Lung (tissue), 12 donors: ENCODE measurements around the gene LARGE1. TPM values are rescaled to one million over a fixed set of nuclear protein-coding genes. Genes with fewer than 3 reads are reported as not detected.

Experiments used
- ATAC-seq: fragments of 200-7000 bp; cut with Tn5 transposase; one replicate; pipeline ENCODE4 v1.9.1; 2020; ENCODE audit warnings: moderate number of reproducible peaks; ENCODE audit not compliant: insufficient read depth, low FRiP score
- DNase-seq, 3 donors: peaks; one replicate each; pipeline ENCODE4 v3.0.0-alpha.2; 2013 to 2017
- H3K27ac ChIP-seq, 2 donors: one replicate each; pipeline ENCODE4 v1.5.1; 2013; ENCODE audit warnings: mild to moderate bottlenecking in 2 of 2, moderate library complexity in 2 of 2, control low read depth in 1 of 2, inconsistent platforms in 1 of 2, low read depth in 1 of 2, low read length in 1 of 2
- H3K27me3 ChIP-seq, 3 donors: one replicate each; pipeline ENCODE4 v1.5.1; 2013; ENCODE audit warnings: low read length in 2 of 3; ENCODE audit not compliant: control insufficient read depth in 3 of 3, insufficient read depth in 3 of 3
- H3K36me3 ChIP-seq, 4 donors: one replicate each; pipeline ENCODE4 v1.5.1; 2013; ENCODE audit warnings: low read length in 4 of 4, mild to moderate bottlenecking in 1 of 4, moderate library complexity in 1 of 4; ENCODE audit not compliant: control insufficient read depth in 4 of 4, insufficient read depth in 4 of 4
- H3K4me1 ChIP-seq, 5 donors: one replicate each; pipeline ENCODE4 v1.5.1; 2013; ENCODE audit warnings: low read length in 5 of 5, mild to moderate bottlenecking in 2 of 5, moderate library complexity in 1 of 5; ENCODE audit not compliant: control insufficient read depth in 5 of 5, insufficient read depth in 5 of 5
- H3K4me3 ChIP-seq: one replicate; pipeline ENCODE4 v1.5.1; 2013; ENCODE audit warnings: mild to moderate bottlenecking, control low read depth, moderate library complexity
- H3K9ac ChIP-seq, 2 donors: one replicate each; pipeline ENCODE4 v1.5.1; 2013; ENCODE audit warnings: low read length in 2 of 2, control low read depth in 1 of 2; ENCODE audit not compliant: insufficient read depth in 1 of 2
- H3K9me3 ChIP-seq, 4 donors: one replicate each; pipeline ENCODE4 v1.5.1; 2013; ENCODE audit warnings: low read length in 3 of 4, mild to moderate bottlenecking in 1 of 4, moderate library complexity in 1 of 4; ENCODE audit not compliant: control insufficient read depth in 4 of 4, insufficient read depth in 3 of 4
- WGBS, 2 donors: extraction: QIAGEN DNeasy Blood & Tissue Kit; methylation state at CpG; one replicate each; pipeline ENCODE4 v1.1.7; 2013; 5-methylcytosine and 5-hydroxymethylcytosine counted together
- polyA plus RNA-seq, 2 donors: library from polyadenylated mRNA; stranded (reverse); fragments of 200-250 nt; gene quantifications; one replicate each; pipeline ENCODE4 v1.2.1, GENCODE V29; 2013
- total RNA-seq, 2 donors: library from RNA; depleted of rRNA in 1 of 2; stranded (reverse); fragments of >200 nt in 1 of 2; gene quantifications; one replicate each; pipeline ENCODE4 v1.2.1, GENCODE V29; 2014 to 2021
- TF ChIP-seq, protein P1 (sequence below): IDR thresholded peaks from 2 replicates; pipeline ENCODE4 v1.5.1; 2012; ENCODE audit warnings: mild to moderate bottlenecking; ENCODE audit errors: control extremely low read depth, extremely low read depth
- donor health status: control.
- donor health status: control.
- donor health status: Bipolar disorder and iron deficiency.
- donor health status: healthy.
- donor health status: DM: yes; HTN: yes; CAD: no.

LARGE1 gene
- total and polyA plus RNA-seq, 4 donors, result 2.9 to 41.1 (median 15.4) TPM

DNA sequence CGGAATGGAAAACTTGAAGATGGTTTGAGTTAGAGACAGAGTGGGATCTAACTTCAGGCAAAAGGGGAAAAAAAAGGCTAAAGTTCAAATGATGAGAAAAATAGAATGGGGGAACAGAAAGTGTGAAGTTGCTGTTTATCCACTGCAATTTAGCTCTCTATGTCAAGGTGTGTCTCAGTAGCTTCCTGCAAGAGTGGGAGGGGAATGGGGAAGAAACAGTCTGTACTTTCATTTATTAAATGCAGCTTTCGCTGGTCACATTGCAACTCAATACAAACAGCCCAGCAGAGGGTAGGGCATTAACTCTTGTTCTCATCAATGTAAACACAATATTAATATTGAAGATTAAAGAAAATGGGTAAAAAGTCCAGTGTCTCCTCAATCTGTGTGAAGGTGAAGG lies 647.4 kb downstream of the LARGE1 start:
- no peaks in the 10 kb centered on the region for H3K9me3 ChIP-seq
- DNase-seq (no peak), ATAC-seq (no peak)
- no peak overlapping the region for H3K9ac ChIP-seq
- TF ChIP-seq, protein P1, sequence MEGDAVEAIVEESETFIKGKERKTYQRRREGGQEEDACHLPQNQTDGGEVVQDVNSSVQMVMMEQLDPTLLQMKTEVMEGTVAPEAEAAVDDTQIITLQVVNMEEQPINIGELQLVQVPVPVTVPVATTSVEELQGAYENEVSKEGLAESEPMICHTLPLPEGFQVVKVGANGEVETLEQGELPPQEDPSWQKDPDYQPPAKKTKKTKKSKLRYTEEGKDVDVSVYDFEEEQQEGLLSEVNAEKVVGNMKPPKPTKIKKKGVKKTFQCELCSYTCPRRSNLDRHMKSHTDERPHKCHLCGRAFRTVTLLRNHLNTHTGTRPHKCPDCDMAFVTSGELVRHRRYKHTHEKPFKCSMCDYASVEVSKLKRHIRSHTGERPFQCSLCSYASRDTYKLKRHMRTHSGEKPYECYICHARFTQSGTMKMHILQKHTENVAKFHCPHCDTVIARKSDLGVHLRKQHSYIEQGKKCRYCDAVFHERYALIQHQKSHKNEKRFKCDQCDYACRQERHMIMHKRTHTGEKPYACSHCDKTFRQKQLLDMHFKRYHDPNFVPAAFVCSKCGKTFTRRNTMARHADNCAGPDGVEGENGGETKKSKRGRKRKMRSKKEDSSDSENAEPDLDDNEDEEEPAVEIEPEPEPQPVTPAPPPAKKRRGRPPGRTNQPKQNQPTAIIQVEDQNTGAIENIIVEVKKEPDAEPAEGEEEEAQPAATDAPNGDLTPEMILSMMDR, result no peak
- no peak overlapping the region for H3K27ac ChIP-seq
- peaks cover 0 to 5% (median 0%) of the 10 kb centered on the region in 5 donors for H3K4me1 ChIP-seq
- WGBS, 2 donors, result 96% methylated on average over 2 of the region's 2 CpGs
- peaks cover 0 to 12% (median under 1%) of the 10 kb centered on the region in 4 donors for H3K36me3 ChIP-seq
- no peak overlapping the region for H3K4me3 ChIP-seq
- H3K27me3 ChIP-seq, result no peaks in the 10 kb centered on the region

DNA sequence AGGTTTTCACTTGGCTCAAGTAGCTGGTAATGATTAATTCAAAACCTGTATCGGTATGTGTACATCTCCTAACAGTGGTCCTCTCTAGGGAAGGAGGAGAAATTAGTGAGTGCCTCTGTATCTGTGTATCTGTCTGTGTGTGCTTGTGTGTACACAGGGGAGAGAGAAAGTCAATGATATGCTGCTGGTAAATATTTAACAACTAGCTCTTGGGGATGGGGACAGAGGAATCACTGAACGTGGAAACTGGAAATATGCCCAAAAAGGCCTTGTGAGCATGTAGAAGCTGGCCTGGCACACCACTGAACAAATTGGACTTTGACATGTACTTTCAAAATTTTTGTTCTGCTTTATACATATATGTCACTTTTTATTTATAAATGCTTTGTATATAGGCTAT lies 648.1 kb downstream of the LARGE1 start:
- TF ChIP-seq, protein P1, result no peak
- peaks cover 0 to 12% (median under 1%) of the 10 kb centered on the region in 4 donors for H3K36me3 ChIP-seq

DNA sequence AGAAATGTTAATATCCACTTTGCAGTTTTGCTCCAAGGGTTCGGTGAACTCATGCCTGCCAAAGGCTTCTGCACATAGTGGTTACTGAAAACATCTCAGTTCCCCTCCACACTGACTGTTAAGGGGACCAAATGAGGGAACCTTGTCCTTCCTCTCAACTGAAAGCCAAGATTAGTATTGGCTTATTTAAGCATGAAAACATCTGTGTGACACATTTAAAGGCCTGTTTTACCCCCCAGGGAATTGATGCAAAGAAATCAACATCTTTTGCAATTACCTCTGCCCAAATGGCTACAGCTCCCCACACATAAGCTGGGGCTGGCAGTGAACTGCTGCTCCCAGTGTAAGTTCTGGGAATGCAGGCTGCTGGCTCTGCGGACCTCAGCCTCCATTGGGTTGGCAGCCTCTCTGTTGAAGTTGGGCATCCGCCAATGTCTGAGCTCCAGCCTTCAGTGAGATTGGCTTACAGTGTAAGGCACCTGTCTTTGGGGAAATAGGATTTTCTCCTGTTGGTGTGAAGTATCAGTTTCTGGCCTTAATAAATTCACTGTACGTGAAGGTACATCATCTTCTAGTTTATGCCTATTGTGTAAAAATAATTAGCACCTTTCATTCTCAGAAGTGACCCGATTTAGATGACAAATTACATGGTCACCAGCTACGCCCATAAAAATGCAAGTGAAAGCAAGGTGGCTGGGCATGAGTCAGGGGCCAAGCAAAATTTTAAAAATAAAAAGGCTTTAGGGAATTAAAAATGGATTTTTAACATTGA lies 648.7 kb downstream of the LARGE1 start:
- WGBS, 2 donors, result 74 to 81% methylated on average over 6 of the region's 6 CpGs
- Histone ChIP-seq H3K4me1 (peaks cover 0 to 5% (median 0%) of the 10 kb centered on the region in 5 donors), H3K9ac (no peak overlapping the region), H3K36me3 (peaks cover 0 to 11% (median under 1%) of the 10 kb centered on the region in 4 donors), H3K4me3 (no peak overlapping the region), H3K27me3 (no peaks in the 10 kb centered on the region), H3K27ac (no peak overlapping the region), H3K9me3 (no peaks in the 10 kb centered on the region)
- peak in 2 of 3 donors; percentile 19 to 50 for DNase-seq
- ATAC-seq, result no peak
- TF ChIP-seq, protein P1, result no peak

More for the DNA sequence above, 648.1 kb downstream of the LARGE1 start:
- no peaks in the 10 kb centered on the region for H3K9me3 ChIP-seq
- no peaks in the 10 kb centered on the region for H3K27me3 ChIP-seq
- H3K27ac ChIP-seq, result no peak overlapping the region
- H3K4me3 ChIP-seq, result no peak overlapping the region
- DNase-seq (peak in 1 of 3 donors; percentile 30), ATAC-seq (no peak)
- no peak overlapping the region for H3K9ac ChIP-seq
- H3K4me1 ChIP-seq, result peaks cover 0 to 5% (median 0%) of the 10 kb centered on the region in 5 donors
- 75 to 84% methylated on average over 2 of the region's 2 CpGs for WGBS, 2 donors

DNA sequence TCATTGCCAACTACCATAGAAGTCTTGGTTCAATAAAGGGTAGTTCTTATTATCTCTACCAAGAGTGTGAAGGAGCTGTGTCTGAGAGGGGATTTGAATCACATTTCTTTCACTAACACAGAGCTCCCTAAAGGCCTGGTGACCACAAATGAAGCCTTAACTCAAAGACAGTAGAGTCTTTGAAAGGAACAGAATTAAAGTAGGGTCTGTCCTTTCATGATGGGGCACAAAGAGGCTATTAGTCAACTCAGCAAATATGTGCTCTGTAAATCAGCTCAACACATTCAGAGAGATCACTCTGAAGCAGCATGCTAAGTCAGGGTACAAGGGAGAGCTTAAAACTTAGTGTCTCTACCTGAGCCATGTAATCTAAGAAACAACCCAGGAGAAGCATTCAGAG lies 649.7 kb downstream of the LARGE1 start:
- H3K9ac ChIP-seq, result no peak overlapping the region
- H3K4me1 ChIP-seq, result peaks cover 0 to 5% (median 0%) of the 10 kb centered on the region in 5 donors
- no peaks in the 10 kb centered on the region for H3K9me3 ChIP-seq
- DNase-seq (no peak), ATAC-seq (no peak)
- TF ChIP-seq, protein P1, result no peak
- H3K27ac ChIP-seq, result no peak overlapping the region
- H3K4me3 ChIP-seq, result no peak overlapping the region
- H3K27me3 ChIP-seq, result no peaks in the 10 kb centered on the region
- peaks cover 0 to 8% (median under 1%) of the 10 kb centered on the region in 4 donors for H3K36me3 ChIP-seq
